Osteoblast (primary cell): ENCODE results near the gene MYO3A. TPM values are rescaled to one million over a fixed set of nuclear protein-coding genes. Genes with fewer than 3 reads are reported as not detected.

Source experiments
- DNase-seq: peaks from one replicate; pipeline ENCODE4 v3.0.0; 2011; ENCODE audit warnings: low spot score, mixed read lengths; ENCODE audit not compliant: insufficient read length; ENCODE audit errors: missing footprints
- H2AFZ ChIP-seq: 2 replicates; pipeline ENCODE4 v1.6.0; 2011; ENCODE audit warnings: mild to moderate bottlenecking, low read length
- H3K27ac ChIP-seq: 2 replicates; pipeline ENCODE4 v1.5.1; 2011; ENCODE audit warnings: mild to moderate bottlenecking, low read depth, low read length, moderate library complexity
- H3K27me3 ChIP-seq: 2 replicates; pipeline ENCODE4 v1.6.0; 2012; ENCODE audit warnings: mild to moderate bottlenecking, control low read depth, inconsistent platforms, low read length, moderate library complexity; ENCODE audit not compliant: insufficient read depth
- H3K36me3 ChIP-seq: 2 replicates; pipeline ENCODE4 v1.5.1; 2011; ENCODE audit warnings: mild to moderate bottlenecking, low read length, control low read depth, moderate library complexity; ENCODE audit not compliant: insufficient read depth
- H3K4me1 ChIP-seq: 2 replicates; pipeline ENCODE4 v1.5.1; 2011; ENCODE audit warnings: mild to moderate bottlenecking, low read length, control low read depth, moderate library complexity; ENCODE audit not compliant: insufficient read depth
- H3K4me2 ChIP-seq: 2 replicates; pipeline ENCODE4 v1.6.0; 2011; ENCODE audit warnings: mild to moderate bottlenecking, low read length; ENCODE audit not compliant: insufficient read depth
- H3K4me3 ChIP-seq: fragments of 200-600 bp; sonication (generic); 3 replicates; pipeline ENCODE4 v1.5.1; 2012; ENCODE audit warnings: mild to moderate bottlenecking, low read length, inconsistent platforms; ENCODE audit not compliant: insufficient read depth
- H3K79me2 ChIP-seq: 2 replicates; pipeline ENCODE4 v1.6.0; 2012; ENCODE audit warnings: mild to moderate bottlenecking, low read length, control low read depth, inconsistent platforms; ENCODE audit not compliant: insufficient read depth
- H3K9me3 ChIP-seq: 2 replicates; pipeline ENCODE4 v1.5.1; 2011; ENCODE audit warnings: low read depth, low read length, control low read depth
- H4K20me1 ChIP-seq: 2 replicates; pipeline ENCODE4 v1.6.0; 2012; ENCODE audit warnings: mild to moderate bottlenecking, low read length, control low read depth; ENCODE audit not compliant: insufficient read depth
- total RNA-seq: library from RNA; depleted of rRNA; stranded (reverse); fragments of >200 nt; gene quantifications from 2 replicates; pipeline ENCODE4 v1.2.3, GENCODE V29; 2012
- TF ChIP-seq, protein P1 (sequence below): IDR thresholded peaks from 2 replicates; pipeline ENCODE4 v1.5.1; 2011; ENCODE audit warnings: mild to moderate bottlenecking, low read depth, low read length, moderate library complexity; ENCODE audit errors: extremely low read depth

Gene MYO3A
- total RNA-seq, 1 donor: not detected

GRCh38 chr10:26221541-26221940 is 287.5 kb downstream of the MYO3A start:
- TF ChIP-seq, protein P1, sequence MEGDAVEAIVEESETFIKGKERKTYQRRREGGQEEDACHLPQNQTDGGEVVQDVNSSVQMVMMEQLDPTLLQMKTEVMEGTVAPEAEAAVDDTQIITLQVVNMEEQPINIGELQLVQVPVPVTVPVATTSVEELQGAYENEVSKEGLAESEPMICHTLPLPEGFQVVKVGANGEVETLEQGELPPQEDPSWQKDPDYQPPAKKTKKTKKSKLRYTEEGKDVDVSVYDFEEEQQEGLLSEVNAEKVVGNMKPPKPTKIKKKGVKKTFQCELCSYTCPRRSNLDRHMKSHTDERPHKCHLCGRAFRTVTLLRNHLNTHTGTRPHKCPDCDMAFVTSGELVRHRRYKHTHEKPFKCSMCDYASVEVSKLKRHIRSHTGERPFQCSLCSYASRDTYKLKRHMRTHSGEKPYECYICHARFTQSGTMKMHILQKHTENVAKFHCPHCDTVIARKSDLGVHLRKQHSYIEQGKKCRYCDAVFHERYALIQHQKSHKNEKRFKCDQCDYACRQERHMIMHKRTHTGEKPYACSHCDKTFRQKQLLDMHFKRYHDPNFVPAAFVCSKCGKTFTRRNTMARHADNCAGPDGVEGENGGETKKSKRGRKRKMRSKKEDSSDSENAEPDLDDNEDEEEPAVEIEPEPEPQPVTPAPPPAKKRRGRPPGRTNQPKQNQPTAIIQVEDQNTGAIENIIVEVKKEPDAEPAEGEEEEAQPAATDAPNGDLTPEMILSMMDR: no peak
- Histone ChIP-seq H3K4me3 (no peak overlapping the region), H3K27me3 (peaks cover 27% of the 10 kb centered on the region), H3K36me3 (no peaks in the 10 kb centered on the region), H3K4me2 (no peak overlapping the region), H3K79me2 (no peaks in the 10 kb centered on the region), H4K20me1 (no peaks in the 10 kb centered on the region), H3K9me3 (no peaks in the 10 kb centered on the region), H3K27ac (no peak overlapping the region), H3K4me1 (no peaks in the 10 kb centered on the region), H2AFZ (no peak overlapping the region)
- DNase-seq: no peak

- no peaks in the 10 kb centered on the region for H3K36me3 ChIP-seq
- H4K20me1 ChIP-seq: no peaks in the 10 kb centered on the region
- no peak for DNase-seq
- TF ChIP-seq, protein P1: no peak
- peaks cover 17% of the 10 kb centered on the region for H3K27me3 ChIP-seq
- H3K27ac ChIP-seq: no peak overlapping the region
- no peak overlapping the region for H3K4me3 ChIP-seq
- no peaks in the 10 kb centered on the region for H3K9me3 ChIP-seq
- no peak overlapping the region for H2AFZ ChIP-seq
- no peaks in the 10 kb centered on the region for H3K79me2 ChIP-seq
- H3K4me1 ChIP-seq: no peaks in the 10 kb centered on the region
- H3K4me2 ChIP-seq: no peak overlapping the region
These were observed 288.5 kb downstream of the MYO3A start for GRCh38 chr10:26222563-26222962.

DNA sequence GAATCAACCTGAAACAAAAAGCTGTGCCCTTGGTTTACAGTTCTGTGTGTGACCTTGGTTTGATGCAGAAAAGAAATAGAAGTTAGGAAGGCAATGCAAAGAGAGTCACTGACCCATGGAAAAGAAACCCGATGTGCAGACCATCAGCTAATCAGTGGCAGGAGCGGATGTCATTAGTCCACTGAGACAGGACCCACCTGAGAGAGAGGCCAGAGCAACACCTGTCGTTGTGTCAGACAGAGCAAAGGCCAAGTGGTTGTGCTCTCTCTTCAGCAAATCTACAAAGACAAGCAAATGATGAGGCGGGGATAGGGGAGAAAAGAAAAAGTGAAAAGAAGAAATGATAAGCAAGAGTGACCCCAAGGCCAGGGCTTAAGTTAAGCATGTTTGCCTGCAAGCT is 291.3 kb downstream of the MYO3A start:
- Histone ChIP-seq H2AFZ (no peak overlapping the region), H3K4me1 (no peaks in the 10 kb centered on the region), H4K20me1 (no peaks in the 10 kb centered on the region), H3K27ac (no peak overlapping the region), H3K79me2 (no peaks in the 10 kb centered on the region), H3K9me3 (no peaks in the 10 kb centered on the region), H3K27me3 (no peaks in the 10 kb centered on the region), H3K36me3 (no peaks in the 10 kb centered on the region), H3K4me2 (no peak overlapping the region), H3K4me3 (no peak overlapping the region)
- no peak for DNase-seq
- TF ChIP-seq, protein P1: no peak

DNA sequence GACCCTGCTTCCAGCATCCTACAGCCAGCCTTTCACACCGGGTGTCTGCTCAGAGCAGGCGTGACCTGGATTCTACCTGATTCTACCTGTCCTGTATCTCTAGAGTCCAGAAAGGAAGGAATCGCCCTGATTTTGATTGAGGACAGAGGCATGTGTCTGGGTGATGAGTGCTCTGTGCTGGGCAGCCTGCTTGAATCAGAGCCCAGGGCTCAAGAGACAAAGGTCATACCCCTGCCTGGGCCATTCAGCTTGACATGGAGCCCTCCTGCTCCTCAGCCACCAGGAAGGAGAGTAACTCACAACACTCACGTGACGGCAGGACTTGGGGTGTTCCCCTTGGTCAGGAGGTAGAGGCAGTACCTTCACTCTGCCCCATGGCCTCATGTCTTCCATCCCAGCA is 293.8 kb downstream of the MYO3A start:
- Histone ChIP-seq H3K4me1 (no peaks in the 10 kb centered on the region), H4K20me1 (no peaks in the 10 kb centered on the region), H3K79me2 (no peaks in the 10 kb centered on the region), H3K4me3 (no peak overlapping the region), H3K27me3 (no peaks in the 10 kb centered on the region), H3K9me3 (no peaks in the 10 kb centered on the region), H2AFZ (no peak overlapping the region), H3K4me2 (no peak overlapping the region), H3K36me3 (no peaks in the 10 kb centered on the region), H3K27ac (no peak overlapping the region)
- no peak for DNase-seq
- TF ChIP-seq, protein P1: no peak
